Adrenal gland (tissue), 12 donors: ENCODE measurements around the gene PALM2AKAP2. TPM values are rescaled to one million over a fixed set of nuclear protein-coding genes. Genes with fewer than 3 reads are reported as not detected.

Experiments used
- DNase-seq, 7 donors: peaks; one replicate each; pipeline ENCODE4 v3.0.0-alpha.2; 2019 to 2020
- H3K27ac ChIP-seq, 5 donors: fragments of 200-600 bp; sonication (generic) in 4 of 5; 1 replicate in 3 of 5; 2 replicates in 2 of 5; pipeline versions ENCODE4 v1.5.1 to v1.8.0; 2016 to 2020; ENCODE audit warnings: mild to moderate bottlenecking in 1 of 5
- H3K27me3 ChIP-seq: fragments of 200-600 bp; 2 replicates; pipeline ENCODE4 v1.8.0; 2021
- H3K36me3 ChIP-seq, 2 donors: fragments of 200-600 bp; replicated peaks in 1 of 2; 1 replicate in 1 of 2; 2 replicates in 1 of 2; pipeline versions ENCODE4 v1.5.1 to v1.8.0; 2018 to 2022
- H3K4me1 ChIP-seq, 2 donors: fragments of 200-600 bp; replicated peaks in 1 of 2; 1 replicate in 1 of 2; 2 replicates in 1 of 2; pipeline versions ENCODE4 v1.5.1 to v1.8.0; 2018 to 2021
- H3K4me3 ChIP-seq, 4 donors: fragments of 200-600 bp; sonication (generic) in 3 of 4; one replicate each; pipeline ENCODE4 v1.5.1; 2016 to 2018
- H3K9me3 ChIP-seq, 3 donors: fragments of 200-600 bp; sonication (generic) in 1 of 3; replicated peaks in 1 of 3; 1 replicate in 2 of 3; 2 replicates in 1 of 3; pipeline versions ENCODE4 v1.5.1 to v1.8.0; 2016 to 2021
- POLR2A ChIP-seq, 2 donors: fragments of 450-650 bp; IDR thresholded peaks; one replicate each; pipeline ENCODE4 v1.6.1; 2017; ENCODE audit warnings: antibody characterized with exemption in 2 of 2, mild to moderate bottlenecking in 2 of 2, moderate library complexity in 1 of 2
- WGBS, 4 donors: extraction: QIAGEN DNeasy Blood & Tissue Kit in 2 of 4; methylation state at CpG; one replicate each; pipeline versions ENCODE4 v1.1.5 to v1.1.7; 2013 to 2017; 5-methylcytosine and 5-hydroxymethylcytosine counted together
- intact Hi-C, 2 donors: fragments of 100-400 bp; cut with DNase I; formaldehyde crosslinking; loops; one replicate each; pipeline versions ENCODE4 v1.14.1 to v1.15.0; 2022 to 2023
- polyA plus RNA-seq, 3 donors: library from polyadenylated mRNA; stranded (reverse); fragments of 200-250 nt in 2 of 3; fragments of 350-450 nt in 1 of 3; fragmentation: Illumina TruSeq in 1 of 3; extraction: RNeasy Lipid Tissue Mini Kit (QIAGEN cat#74804) in 1 of 3; gene quantifications; one replicate each; pipeline ENCODE4 v1.2.3, GENCODE V29; 2013 to 2014
- total RNA-seq, 9 donors: library from RNA; depleted of rRNA in 4 of 9; stranded (reverse); fragments of >200 nt in 4 of 9; fragments of 120-200 nt in 1 of 9; fragmentation: NEBNext Ultra II Directional in 1 of 9; extraction: Animal tissue kit (Norgen Biotek cat#: 25700) in 1 of 9; gene quantifications; one replicate each; pipeline versions ENCODE4 v1.1.0 to v1.2.4, GENCODE V29; 2013 to 2023
- TF ChIP-seq, protein P1 (sequence below), 6 experiments: fragments of 450-650 bp in 4 of 6; fragments of 200-600 bp in 2 of 6; sonication (generic) in 1 of 6; IDR thresholded peaks; 1 replicate in 5 of 6; 2 replicates in 1 of 6; pipeline versions ENCODE4 v1.5.1 to v1.8.0; 2016 to 2021; ENCODE audit warnings: antibody characterized with exemption in 6 of 6, mild to moderate bottlenecking in 2 of 6, moderate library complexity in 1 of 6
- donor health status: healthy with polysubstance abuse.
- donor health status: Bipolar disorder and iron deficiency.
- donor health status: DM: yes; HTN: yes; CAD: no.
- donor health status: DM: no; HTN: no; CAD: no.
- donor health status: DM: no; HTN: no; CAD: no.
- donor health status: DM: yes; HTN: yes; CAD: no.

The PALM2AKAP2 gene
- total and polyA plus RNA-seq, 12 donors: 0.07 to 27.3 (median 19.8) TPM

DNA sequence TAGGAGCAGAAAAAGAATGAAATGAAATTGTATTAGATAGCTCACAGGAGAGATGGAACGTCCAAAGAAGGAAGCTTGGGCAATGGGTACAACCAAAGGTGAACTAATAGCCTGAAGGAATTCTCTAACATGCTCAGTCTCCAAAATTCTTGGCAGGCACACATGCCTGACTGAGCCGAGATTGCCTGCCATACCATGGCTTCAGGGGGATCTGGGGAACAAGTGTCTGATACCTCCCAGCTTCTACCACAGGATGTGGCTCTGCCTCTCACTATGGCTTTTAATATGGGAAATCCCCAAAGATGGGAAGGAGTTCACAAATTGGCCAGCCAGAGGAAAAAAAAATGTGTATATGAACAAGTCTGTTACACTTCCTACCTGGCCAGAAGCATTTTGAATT, 3.6 kb upstream of the PALM2AKAP2 start:
- no peaks in the 10 kb centered on the region for H3K9me3 ChIP-seq
- H3K27me3 ChIP-seq: no peaks in the 10 kb centered on the region
- H3K4me3 ChIP-seq: no peak overlapping the region
- TF ChIP-seq, protein P1, sequence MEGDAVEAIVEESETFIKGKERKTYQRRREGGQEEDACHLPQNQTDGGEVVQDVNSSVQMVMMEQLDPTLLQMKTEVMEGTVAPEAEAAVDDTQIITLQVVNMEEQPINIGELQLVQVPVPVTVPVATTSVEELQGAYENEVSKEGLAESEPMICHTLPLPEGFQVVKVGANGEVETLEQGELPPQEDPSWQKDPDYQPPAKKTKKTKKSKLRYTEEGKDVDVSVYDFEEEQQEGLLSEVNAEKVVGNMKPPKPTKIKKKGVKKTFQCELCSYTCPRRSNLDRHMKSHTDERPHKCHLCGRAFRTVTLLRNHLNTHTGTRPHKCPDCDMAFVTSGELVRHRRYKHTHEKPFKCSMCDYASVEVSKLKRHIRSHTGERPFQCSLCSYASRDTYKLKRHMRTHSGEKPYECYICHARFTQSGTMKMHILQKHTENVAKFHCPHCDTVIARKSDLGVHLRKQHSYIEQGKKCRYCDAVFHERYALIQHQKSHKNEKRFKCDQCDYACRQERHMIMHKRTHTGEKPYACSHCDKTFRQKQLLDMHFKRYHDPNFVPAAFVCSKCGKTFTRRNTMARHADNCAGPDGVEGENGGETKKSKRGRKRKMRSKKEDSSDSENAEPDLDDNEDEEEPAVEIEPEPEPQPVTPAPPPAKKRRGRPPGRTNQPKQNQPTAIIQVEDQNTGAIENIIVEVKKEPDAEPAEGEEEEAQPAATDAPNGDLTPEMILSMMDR (IDR thresholded peaks at IDR 0.05): no peak
- no peak for TF ChIP-seq POLR2A (IDR thresholded peaks at IDR 0.05)
- H3K4me1 ChIP-seq: peaks cover 0 to 2% of the 10 kb centered on the region in 2 donors
- DNase-seq: no peak
- intact Hi-C loops: no loop called here
- no peak overlapping the region for H3K27ac ChIP-seq
- H3K36me3 ChIP-seq: no peaks in the 10 kb centered on the region
- 52 to 73% (median 65%) methylated on average over 2 of the region's 2 CpGs for WGBS, 4 donors

DNA sequence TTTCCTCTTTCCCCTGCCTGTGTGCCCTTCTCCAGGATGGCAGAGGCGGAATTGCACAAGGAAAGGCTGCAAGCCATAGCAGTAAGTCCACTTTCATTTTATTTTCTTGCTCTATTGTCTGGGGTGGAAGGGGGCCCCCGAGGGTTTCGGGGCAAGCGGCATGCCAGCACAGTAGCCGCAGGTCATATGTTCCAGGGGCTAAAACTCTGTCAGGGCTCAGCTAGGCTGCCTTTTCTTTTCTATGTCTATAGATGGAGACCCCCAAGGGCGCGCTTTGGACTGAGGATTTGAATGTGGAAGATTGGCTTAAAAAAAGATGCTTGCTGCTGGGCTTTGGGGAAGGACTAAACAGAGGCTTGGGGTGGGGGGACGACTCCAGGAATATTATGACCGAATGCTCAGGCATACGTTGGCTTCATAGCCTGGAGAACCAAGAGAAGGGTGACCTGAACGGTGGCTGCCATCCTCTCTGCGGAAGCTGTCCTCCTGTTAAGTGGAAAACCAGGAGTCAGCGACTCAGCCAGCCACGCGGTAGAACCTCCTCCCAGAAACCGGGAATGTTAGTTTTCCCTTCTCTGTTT, 545 bp downstream of the PALM2AKAP2 start:
- H3K4me1 ChIP-seq: peaks cover 0 to 7% of the 10 kb centered on the region in 2 donors
- H3K4me3 ChIP-seq: peak overlapping the region; percentile 17 to 80 (median 35)
- H3K36me3 ChIP-seq: no peaks in the 10 kb centered on the region
- DNase-seq: peak in 2 of 7 donors; percentile 19 to 28
- TF ChIP-seq, protein P1 (IDR thresholded peaks at IDR 0.05): no peak
- no peak for TF ChIP-seq POLR2A (IDR thresholded peaks at IDR 0.05)
- H3K27ac ChIP-seq: peak overlapping the region in 3 of 5 donors; percentile 23 to 78 (median 71)
- no peaks in the 10 kb centered on the region for H3K9me3 ChIP-seq
- H3K27me3 ChIP-seq: no peaks in the 10 kb centered on the region
- intact Hi-C loops: no loop called here
- WGBS, 4 donors: 2 to 5% (median 4%) methylated on average over 13 to 16 of the region's 16 CpGs

GRCh38 chr9:109781086-109781485, 1.1 kb downstream of the PALM2AKAP2 start:
- no peaks in the 10 kb centered on the region for H3K9me3 ChIP-seq
- peaks cover 0 to 7% of the 10 kb centered on the region in 2 donors for H3K4me1 ChIP-seq
- WGBS, 4 donors: 53 to 60% (median 57%) methylated on average over 5 of the region's 5 CpGs
- DNase-seq: no peak
- H3K27me3 ChIP-seq: no peaks in the 10 kb centered on the region
- H3K36me3 ChIP-seq: no peaks in the 10 kb centered on the region
- TF ChIP-seq, protein P1 (IDR thresholded peaks at IDR 0.05): no peak
- no peak for TF ChIP-seq POLR2A (IDR thresholded peaks at IDR 0.05)
- H3K27ac ChIP-seq: peak overlapping the region in 2 of 5 donors; percentile 23 to 71
- H3K4me3 ChIP-seq: peak overlapping the region in 2 of 4 donors; percentile 17 to 80
- intact Hi-C loops: no loop called here

- intact Hi-C loops: no loop called here
- peak overlapping the region in 1 of 4 donors; percentile 80 for H3K4me3 ChIP-seq
- no peak overlapping the region for H3K27ac ChIP-seq
- H3K9me3 ChIP-seq: no peaks in the 10 kb centered on the region
- DNase-seq: no peak
- no peaks in the 10 kb centered on the region for H3K27me3 ChIP-seq
- TF ChIP-seq, protein P1 (IDR thresholded peaks at IDR 0.05): no peak
- no peaks in the 10 kb centered on the region for H3K36me3 ChIP-seq
- 65 to 70% (median 68%) methylated on average over 4 of the region's 4 CpGs for WGBS, 4 donors
- peaks cover 0 to 7% of the 10 kb centered on the region in 2 donors for H3K4me1 ChIP-seq
These were observed 1.7 kb downstream of the PALM2AKAP2 start for GRCh38 chr9:109781541-109782197.
